Testis (tissue), 2 donors: Measurements from ENCODE around the gene BTRC.

ENCODE experiments used
- POLR2A ChIP-seq: fragments of 450-650 bp; IDR thresholded peaks from one replicate; pipeline ENCODE4 v1.6.1; 2017; ENCODE audit warnings: antibody characterized with exemption, mild to moderate bottlenecking, moderate library complexity
- TF ChIP-seq, protein P1 (sequence below), 3 experiments: fragments of 450-650 bp in 2 of 3; fragments of 200-600 bp in 1 of 3; sonication (generic) in 1 of 3; IDR thresholded peaks; one replicate each; pipeline ENCODE4 v1.5.1; 2016 to 2019; ENCODE audit warnings: antibody characterized with exemption in 3 of 3, mild to moderate bottlenecking in 2 of 3, moderate library complexity in 1 of 3

DNA sequence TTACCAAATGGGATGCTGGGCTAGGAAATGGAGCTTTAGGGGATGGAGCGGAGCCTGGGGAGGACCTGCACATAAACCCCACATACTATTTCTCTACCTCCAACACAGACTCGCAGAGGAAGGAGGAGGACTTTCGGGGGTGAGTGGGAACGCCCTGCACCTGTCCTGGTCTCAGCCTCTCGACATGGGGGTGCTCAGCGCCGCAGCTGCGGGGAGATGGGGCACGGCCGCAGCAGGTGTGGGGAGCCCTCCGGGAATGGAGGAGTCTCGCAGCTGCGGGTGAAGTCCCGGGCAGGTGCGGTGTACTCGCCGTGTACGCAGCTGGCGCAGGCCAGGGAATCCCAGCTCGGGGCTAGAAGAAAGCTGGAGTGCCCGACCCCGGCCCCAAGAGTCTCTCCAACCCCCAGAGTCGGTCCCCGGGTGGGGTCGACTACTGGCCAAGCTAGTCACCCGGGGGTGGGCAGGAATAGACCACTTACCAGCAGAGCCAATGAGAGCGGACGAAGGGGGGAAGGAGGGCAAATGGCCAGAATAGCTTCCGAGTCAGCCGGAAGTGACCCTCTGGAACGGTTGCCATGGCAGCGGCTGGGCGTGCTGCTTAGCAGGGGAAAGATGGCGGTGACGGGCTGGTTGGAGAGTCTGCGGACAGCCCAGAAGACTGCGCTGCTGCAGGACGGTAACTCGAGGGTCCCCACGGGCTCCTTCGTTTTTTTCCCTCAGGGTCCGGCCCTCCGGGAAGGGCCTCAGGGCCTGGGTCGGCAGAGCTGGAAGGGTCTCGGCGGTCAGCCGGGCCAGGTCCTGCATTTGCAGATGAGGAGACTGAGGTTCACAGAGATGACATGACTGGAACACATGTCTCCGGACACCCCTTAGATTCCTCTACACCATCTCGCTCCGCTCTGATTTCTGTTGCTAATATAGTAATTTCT, 234.0 kb downstream of the BTRC start, which contains the start of the genes DPCD and POLL:
- TF ChIP-seq, protein P1, sequence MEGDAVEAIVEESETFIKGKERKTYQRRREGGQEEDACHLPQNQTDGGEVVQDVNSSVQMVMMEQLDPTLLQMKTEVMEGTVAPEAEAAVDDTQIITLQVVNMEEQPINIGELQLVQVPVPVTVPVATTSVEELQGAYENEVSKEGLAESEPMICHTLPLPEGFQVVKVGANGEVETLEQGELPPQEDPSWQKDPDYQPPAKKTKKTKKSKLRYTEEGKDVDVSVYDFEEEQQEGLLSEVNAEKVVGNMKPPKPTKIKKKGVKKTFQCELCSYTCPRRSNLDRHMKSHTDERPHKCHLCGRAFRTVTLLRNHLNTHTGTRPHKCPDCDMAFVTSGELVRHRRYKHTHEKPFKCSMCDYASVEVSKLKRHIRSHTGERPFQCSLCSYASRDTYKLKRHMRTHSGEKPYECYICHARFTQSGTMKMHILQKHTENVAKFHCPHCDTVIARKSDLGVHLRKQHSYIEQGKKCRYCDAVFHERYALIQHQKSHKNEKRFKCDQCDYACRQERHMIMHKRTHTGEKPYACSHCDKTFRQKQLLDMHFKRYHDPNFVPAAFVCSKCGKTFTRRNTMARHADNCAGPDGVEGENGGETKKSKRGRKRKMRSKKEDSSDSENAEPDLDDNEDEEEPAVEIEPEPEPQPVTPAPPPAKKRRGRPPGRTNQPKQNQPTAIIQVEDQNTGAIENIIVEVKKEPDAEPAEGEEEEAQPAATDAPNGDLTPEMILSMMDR (IDR thresholded peaks at IDR 0.05), result no peak
- TF ChIP-seq POLR2A, result no peak
